ENCODE measurements around the gene POC1A. TPM values are rescaled to one million over a fixed set of nuclear protein-coding genes. Genes with fewer than 3 reads are reported as not detected.

The POC1A gene
- total RNA-seq, 2 experiments from 2014 or later = 21.2 to 23.5 TPM

- Mint-ChIP-seq H3K36me3 (ENCODE audit: low read depth) (peaks cover 3% of the 10 kb centered on the region), H3K4me3 (no peak overlapping the region), H3K4me1 (ENCODE audit: low read depth) (peaks cover 1% of the 10 kb centered on the region), H3K27me3 (no peaks in the 10 kb centered on the region), H3K9me3 (no peaks in the 10 kb centered on the region), H3K27ac (no peak overlapping the region)
- ATAC-seq = no peak
- no peak for TF ChIP-seq CTCF (IDR thresholded peaks at IDR 0.05)
- ChIA-PET POLR2A (no interaction called here), CTCF (interaction anchor here (0.8 to 5.4 kb wide), 4 partner anchors 12 to 231 kb away, joined by 3 to 30 read pairs (median 3); no protein-coding TSS in a partner anchor)
- intact Hi-C loops (cut with micrococcal nuclease) = no loop called here
- DNase-seq = no peak
Measured at GRCh38 chr3:52108302-52109232, 45.7 kb downstream of the POC1A start.

- no peak overlapping the region for H3K27ac Mint-ChIP-seq
- ATAC-seq (no peak), DNase-seq (no peak)
- H3K9me3 Mint-ChIP-seq = no peaks in the 10 kb centered on the region
- ChIA-PET POLR2A (interaction anchor here (0.7 kb wide), 1 partner anchor 9 kb away, joined by 3 read pairs; no protein-coding TSS in a partner anchor), CTCF (no interaction called here)
- TF ChIP-seq CTCF (IDR thresholded peaks at IDR 0.05) = no peak
- H3K36me3 Mint-ChIP-seq (ENCODE audit: low read depth) = peaks cover 4% of the 10 kb centered on the region
- H3K27me3 Mint-ChIP-seq = no peaks in the 10 kb centered on the region
- H3K4me3 Mint-ChIP-seq = no peak overlapping the region
- intact Hi-C loops (cut with micrococcal nuclease) = no loop called here
- H3K4me1 Mint-ChIP-seq (ENCODE audit: low read depth) = peaks cover 1% of the 10 kb centered on the region
Measured at GRCh38 chr3:52106951-52107611, 47.1 kb downstream of the POC1A start.

DNA sequence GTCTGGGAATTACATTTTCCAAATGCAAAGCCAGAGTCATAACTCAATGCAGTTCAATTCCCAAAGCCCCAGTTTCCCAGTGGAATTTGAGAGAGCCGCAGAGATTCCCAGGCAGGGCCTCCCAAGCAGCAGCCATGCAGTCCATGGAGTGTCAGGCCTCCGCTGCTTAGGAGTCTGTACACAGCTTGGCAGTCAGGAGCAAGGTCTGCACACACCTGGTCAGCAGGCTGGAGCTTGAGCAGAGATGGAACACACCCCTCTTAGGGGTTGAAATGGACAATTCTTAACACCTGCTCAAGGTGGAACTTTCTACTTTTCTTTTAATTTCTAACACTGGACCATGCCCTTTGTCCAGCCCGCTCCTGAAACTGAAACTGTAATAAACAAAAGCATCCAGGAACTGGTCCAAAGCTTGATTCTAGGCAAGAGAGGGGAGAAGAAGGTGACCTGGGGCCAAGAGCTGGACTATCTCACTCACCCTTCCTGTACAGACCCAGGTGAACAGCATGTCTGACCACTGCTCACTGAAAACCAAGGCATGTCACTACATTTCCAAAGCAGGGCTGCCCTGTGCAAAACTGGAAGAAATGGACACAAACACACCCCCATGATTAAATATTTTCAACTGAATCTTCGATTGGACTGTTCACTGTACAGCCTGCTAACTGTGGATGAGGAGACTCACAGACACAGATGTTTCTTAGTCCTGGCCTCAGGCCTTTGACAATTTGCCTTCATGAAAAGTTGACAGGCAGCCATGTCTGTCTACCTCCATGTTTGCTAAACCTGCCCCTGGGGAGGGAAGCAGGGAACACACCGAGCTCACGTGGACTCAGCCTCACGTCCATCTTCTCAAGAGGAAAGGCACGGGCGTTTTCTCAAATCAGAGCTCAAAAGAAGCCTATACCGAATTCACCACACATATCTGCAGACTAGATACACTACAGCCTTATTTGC, 49.3 kb downstream of the POC1A start:
- no peak overlapping the region for H3K27ac Mint-ChIP-seq
- no peaks in the 10 kb centered on the region for H3K9me3 Mint-ChIP-seq
- H3K4me1 Mint-ChIP-seq (ENCODE audit: low read depth) = peaks cover 1% of the 10 kb centered on the region
- peaks cover 8% of the 10 kb centered on the region for H3K36me3 Mint-ChIP-seq (ENCODE audit: low read depth)
- intact Hi-C loops (cut with micrococcal nuclease) = no loop called here
- TF ChIP-seq CTCF (IDR thresholded peaks at IDR 0.05) = no peak
- H3K27me3 Mint-ChIP-seq = no peaks in the 10 kb centered on the region
- H3K4me3 Mint-ChIP-seq = no peak overlapping the region
- DNase-seq = no peak
- ChIA-PET CTCF (interaction anchor here (0.6 kb wide), 1 partner anchor 17 kb away, joined by 3 read pairs; no protein-coding TSS in a partner anchor), POLR2A (no interaction called here)
- ATAC-seq = no peak

GRCh38 chr3:52102934-52103333, 51.3 kb downstream of the POC1A start:
- intact Hi-C loops (cut with micrococcal nuclease) = no loop called here
- Mint-ChIP-seq H3K27ac (no peak overlapping the region), H3K27me3 (no peaks in the 10 kb centered on the region), H3K36me3 (ENCODE audit: low read depth) (peaks cover 12% of the 10 kb centered on the region), H3K4me1 (ENCODE audit: low read depth) (no peaks in the 10 kb centered on the region), H3K4me3 (no peak overlapping the region), H3K9me3 (no peaks in the 10 kb centered on the region)
- DNase-seq = no peak
- ChIA-PET CTCF (no interaction called here), POLR2A (no interaction called here)
- TF ChIP-seq CTCF (IDR thresholded peaks at IDR 0.05) = no peak
- no peak for ATAC-seq
